NCI-H2227 treated with DMSO at 0.1 percent for 48 hours (cell line): ENCODE measurements around the gene UGT1A6.
"Not testable (repeated sequence)": the region's sequence is repeated elsewhere in the genome, so short reads cannot be mapped to it uniquely, and the experiment has no call there.

Experiments used
- DNase-seq: peaks from one replicate; lab custom pipeline; 2025; lab: John Stamatoyannopoulos, UW

UGT1A6 gene

DNA sequence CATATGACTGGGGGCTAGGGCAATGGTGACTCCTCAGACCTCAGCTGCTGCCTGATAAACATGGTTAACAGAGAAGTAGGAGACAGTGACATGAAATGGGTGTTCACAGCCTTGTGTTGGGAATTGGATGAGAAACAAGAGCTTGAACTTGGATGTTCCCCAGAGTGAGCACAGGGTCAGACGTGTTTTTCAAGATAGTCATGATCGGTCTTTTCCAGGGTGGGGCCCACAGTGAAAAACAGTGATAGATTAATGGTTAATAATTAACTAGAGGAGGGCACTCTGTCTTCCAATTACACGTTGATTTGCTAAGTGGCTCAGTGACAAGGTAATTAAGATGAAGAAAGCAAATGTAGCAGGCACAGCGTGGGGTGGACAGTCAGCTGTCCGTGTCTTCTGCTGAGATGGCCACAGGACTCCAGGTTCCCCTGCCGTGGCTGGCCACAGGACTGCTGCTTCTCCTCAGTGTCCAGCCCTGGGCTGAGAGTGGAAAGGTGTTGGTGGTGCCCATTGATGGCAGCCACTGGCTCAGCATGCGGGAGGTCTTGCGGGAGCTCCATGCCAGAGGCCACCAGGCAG, 36.1 kb downstream of the UGT1A6 start, which contains the start of gene UGT1A3:
TSS of gene UGT1A3 (plus strand) at position 320 of the 579 bp plus-strand sequence. CDS start at position 405, 85 bp downstream.
- DNase-seq, result no peak

DNA sequence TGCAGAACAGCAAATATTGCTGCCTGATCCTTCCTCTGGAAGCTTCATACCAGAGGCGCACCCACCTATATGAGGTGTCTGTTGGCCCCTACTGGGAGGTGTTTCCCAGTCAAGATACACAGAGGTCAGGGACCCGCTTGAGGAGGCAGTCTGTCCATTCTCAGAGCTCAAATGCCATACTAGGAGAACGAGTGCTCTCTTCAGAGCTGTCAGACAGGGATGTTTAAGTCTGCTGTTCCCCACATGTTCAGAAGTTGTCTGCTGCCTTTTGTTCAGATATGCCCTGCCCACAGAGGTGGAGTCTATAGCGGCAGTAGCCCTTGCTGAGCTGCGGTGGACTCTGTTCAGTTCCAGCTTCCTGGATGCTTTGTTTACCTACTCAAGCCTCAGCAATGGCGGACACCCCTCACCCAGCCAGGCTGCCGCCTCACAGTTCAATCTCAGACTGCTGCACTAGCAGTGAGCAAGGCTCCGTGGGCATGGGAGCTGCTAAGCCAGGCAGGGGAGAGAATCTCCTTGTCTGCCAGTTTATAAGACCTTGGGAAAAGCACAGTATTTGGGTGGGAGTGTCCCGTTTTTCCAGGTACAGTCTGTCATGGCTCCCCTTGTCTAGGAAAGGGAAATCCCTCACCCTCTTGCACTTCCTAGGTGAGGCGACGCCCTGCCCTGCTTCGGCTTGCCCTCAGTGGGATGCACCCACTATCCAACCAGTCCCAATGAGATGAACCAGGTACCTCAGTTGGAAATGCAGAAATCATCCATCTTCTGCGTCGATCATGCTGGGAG, 44.4 kb downstream of the UGT1A6 start:
- DNase-seq, result not testable (repeated sequence)

DNA sequence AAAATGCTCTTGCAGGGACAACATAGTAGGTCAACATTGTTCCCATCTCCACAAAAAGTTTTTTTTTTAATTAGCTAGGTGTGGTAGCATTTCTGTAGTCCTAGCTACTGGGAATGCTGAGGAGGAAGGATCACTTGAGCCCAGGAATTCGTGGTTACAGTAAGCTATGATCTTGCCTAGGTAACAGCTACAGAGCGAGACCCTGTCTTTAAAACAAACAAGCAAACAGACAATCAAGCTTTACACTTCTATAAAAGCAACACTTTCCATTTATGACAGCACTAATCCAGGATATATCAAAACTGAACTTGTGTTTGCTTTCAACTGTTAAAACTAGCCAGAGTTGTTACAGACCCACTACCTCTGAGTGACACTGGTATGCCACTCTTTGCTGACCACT, 48.2 kb downstream of the UGT1A6 start:
- no peak for DNase-seq

DNA sequence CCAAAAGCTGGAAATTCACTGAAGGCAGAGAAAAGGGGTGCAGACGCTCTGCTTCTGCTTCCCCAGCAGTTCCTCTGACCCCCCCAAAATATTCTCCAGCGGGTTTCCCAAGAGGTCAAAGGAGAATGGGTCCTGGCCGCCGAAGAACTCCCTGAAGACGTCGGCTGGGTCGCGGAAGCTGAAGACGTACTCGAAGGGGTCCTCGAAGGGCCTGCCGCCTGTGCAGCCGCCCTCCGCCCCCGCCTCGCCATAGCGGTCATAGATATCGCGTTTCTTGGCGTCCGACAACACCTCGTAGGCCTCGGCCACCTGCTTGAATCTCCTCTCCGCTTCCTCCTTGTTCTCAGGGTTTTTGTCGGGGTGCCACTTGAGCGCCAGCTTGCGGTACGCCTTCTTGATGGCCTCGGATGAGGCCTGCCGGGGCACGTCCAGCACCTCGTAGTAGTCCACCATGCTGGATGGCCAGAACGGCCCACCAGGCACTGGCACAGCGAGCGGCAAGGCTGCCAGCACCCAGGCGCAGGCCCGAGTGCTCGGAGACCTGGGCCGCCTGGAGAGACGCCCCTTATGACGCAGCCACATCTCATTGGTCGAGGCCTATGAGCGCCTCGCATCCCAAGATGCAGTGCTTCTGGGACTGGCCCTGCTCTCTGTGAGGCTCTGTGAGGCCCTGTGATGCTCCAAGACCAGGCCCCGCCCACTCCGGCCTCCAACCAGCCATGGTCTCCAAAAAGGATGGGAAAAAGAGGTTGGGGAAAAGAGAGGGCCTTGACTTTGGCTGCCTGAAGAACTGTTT, 51.0 kb downstream of the UGT1A6 start:
- no peak for DNase-seq

DNA sequence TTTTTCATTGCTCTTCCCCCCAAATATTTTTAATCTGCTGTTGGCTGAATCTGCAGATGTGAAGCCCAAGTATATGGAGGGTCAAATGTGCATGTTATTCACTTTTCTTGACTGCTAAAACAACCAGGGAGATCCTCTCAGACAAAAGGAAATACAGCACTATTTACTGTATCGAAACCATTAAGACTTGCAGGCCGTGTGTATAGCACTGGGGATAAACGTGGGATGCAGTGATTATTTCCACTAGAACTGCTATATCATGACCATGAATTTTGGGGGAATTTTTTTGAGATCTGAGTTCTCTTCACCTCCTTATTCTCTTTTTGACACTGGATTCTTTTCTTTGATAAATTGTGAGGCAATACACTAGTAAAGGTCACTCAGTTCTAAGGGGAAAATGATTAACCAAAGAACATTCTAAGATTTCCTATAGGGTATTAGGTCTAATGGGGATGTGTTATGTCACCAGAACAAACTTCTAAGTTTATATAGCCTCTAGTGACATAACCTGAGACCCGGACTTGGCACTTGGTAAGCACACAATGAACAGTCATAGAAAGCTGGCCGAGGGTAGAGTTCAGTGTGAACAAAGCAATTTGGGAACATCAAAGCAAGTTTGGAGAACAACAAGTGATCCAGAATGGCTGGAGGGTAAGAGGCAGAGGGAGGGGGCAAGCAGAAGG, 52.5 kb downstream of the UGT1A6 start:
- no peak for DNase-seq

DNA sequence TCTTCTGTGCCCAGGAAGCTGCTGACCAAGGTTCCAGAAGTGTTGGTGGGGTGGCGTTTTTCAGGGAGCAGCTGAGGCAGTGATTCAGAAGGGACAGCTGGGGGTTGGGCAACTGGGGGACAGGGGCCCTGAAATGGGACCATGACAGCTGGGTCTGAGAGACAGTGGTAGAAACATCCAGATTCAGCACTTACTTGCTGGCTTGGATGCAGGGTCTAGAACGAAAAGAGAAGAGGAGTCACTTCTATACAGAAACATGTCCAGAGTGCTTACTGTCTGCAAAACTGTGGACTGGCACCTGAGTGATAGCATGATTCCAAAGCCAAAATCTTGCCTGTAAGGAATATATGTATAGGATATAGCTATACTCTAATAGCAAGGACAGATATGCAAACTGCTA, 53.1 kb downstream of the UGT1A6 start:
- DNase-seq, result not testable (repeated sequence)

DNA sequence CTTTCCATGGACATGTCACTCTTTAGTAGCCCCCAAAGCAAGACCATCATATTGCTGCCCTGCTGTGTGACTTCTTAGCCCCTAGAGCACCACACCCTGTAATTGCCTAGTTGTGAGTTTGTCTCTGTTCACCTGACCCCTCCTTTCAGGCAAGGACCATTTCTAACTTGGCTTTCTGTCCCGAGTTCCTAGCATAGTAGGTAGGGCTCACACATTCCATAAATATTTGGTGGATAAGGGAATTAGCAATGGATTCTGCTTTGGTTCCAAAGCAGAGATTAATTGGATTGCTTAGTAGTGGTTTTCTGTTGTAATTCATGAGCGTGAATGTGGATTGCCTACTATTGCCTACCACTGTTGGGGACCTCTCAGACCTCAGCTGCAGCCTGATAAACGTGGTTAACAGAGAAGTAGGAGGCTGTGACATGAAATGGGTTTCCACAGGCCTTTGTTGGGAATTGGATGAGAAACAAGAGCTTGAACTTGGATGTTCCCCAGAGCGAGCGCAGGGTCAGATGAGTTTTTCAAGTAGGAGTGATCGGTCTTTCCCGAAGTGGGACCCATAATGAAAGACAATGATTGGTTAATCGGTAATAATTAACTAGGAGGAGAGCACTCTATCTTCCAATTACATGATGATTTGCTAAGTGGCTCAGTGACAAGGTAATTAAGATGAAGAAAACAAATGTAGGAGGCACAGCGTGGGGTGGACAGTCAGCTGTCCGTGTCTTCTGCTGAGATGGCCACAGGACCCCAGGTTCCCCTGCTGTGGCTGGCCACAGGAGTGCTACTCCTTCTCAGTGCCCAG, 54.0 kb downstream of the UGT1A6 start:
- no peak for DNase-seq

DNA sequence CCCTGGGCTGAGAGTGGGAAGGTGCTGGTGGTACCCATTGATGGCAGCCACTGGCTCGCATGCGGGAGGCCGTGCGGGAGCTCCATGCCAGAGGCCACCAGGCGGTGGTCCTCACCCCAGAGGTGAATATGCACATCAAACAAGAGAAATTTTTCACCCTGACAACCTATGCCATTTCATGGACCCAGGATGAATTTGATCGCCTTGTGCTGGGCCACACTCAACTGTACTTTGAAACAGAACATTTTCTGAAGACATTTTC, 54.5 kb downstream of the UGT1A6 start:
- no peak for DNase-seq

DNA sequence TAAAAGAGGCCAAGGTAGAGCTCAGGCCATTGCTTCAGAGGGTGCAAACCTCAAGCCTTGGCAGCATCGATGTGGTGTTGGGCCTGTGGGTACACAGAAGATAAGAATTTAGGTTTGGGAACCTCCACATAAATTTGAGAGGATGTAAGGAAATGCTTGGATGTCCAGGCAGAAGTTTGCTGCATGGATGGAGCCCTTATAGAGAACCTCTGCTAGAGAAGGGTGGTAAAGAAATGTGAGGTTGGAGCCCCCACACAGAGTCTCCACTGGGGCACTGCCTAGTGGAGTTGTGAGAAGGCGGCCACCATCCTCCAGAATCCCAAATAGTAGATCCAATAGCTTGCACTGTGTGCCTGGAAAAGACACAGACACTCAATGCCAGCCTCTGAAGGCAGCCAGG, 58.0 kb downstream of the UGT1A6 start:
- not testable (repeated sequence) for DNase-seq

DNA sequence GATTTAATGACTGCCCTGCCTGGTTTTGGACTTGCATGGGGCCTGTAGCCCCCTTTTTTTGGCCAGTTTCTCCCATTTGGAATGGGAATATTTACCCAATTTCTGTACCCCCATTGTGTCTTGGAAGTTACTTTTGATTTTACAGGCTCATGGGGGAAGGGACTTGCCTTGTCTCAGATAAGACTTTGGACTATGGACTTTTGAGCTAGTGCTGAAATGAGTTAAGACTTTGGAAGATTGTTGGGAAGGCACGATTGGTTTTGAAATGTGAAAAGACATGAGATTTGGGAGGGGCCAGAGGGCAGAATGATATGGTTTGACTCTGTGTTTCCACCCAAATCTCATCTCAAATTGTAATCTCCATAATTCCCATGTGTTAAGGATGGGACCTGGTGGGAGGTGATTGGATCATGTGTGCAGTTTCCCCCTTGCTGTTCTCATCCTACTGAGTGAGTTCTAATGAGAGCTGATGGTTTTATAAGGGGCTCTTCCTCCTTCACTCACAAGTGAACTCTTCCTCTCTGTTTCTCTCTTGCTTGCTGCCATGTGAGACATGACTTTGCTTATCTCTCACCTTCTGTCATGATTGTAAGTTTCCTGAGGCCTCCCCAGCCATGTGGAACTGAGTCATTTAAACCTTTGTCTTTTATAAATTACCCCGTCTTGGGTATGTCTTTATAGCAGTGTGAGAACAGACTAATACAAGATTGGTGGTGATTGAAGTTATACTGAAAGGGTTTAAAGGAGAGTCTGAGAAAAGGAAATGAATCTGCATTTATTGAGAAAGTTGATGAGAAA, 58.7 kb downstream of the UGT1A6 start:
- DNase-seq, result not testable (repeated sequence)

DNA sequence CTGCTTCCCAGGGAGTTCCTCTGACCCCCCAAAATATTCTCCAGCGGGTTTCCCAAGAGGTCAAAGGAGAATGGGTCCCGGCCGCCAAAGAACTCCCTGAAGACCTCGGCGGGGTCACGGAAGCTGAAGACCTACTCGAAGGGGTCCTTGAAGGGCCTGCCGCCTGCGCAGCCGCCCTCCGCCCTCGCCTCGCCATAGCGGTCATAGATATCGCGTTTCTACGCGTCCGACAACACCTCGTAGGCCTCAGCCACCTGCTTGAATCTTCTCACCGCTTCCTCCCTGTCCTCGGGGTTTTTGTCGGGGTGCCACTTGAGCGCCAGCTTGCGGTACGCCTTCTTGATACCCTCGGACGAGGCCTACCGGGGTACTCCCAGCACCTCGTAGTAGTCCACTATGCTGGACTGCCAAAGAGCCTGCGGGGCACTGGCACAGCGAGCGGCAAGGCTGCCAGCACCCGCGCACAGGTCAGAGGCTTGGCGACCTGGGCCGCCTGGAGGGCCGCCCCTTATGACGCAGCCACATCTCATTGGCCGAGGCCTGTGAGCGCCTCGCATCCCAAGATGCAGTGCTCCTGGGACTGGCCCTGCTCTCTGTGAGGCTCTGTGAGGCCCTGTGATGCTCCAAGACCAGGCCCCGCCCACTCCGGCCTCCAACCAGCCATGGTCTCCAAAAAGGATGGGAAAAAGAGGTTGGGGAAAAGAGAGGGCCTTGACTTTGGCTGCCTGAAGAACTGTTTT, 62.4 kb downstream of the UGT1A6 start:
- DNase-seq, result no peak

DNA sequence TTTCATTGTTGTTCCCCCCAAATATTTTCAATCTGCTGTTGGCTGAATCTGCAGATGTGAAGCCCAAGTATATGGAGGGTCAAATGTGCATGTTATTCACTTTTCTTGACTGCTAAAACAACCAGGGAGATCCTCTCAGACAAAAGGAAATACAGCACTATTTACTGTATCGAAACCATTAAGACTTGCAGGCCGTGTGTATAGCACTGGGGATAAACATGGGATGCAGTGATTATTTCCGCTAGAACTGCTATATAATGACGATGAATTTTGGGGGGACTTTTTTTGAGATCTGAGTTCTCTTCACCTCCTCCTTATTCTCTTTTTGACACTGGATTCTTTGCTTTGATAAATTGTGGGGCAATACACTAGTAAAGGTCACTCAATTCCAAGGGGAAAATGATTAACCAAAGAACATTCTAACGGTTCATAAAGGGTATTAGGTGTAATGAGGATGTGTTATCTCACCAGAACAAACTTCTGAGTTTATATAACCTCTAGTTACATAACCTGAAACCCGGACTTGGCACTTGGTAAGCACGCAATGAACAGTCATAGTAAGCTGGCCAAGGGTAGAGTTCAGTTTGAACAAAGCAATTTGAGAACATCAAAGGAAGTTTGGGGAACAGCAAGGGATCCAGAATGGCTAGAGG, 63.9 kb downstream of the UGT1A6 start:
- DNase-seq, result no peak

DNA sequence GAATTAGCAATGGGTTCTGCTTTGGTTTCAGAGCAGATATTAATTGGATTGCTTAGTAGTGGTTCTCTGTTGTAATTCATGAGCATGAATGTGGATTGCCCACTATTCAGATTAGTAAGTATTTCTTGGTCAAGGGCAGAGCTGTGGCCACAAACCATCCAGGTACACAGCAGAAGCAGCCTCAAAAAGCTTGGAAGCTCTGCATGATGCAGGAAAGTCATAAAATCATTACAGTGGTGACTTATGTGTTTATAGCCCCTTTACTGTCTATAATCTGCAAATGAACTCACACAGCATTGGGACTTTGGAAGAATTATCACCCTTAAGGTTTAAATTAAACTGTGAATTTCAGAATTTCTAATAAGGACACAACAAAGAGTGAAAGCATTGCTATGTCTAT, 65.5 kb downstream of the UGT1A6 start:
- no peak for DNase-seq

DNA sequence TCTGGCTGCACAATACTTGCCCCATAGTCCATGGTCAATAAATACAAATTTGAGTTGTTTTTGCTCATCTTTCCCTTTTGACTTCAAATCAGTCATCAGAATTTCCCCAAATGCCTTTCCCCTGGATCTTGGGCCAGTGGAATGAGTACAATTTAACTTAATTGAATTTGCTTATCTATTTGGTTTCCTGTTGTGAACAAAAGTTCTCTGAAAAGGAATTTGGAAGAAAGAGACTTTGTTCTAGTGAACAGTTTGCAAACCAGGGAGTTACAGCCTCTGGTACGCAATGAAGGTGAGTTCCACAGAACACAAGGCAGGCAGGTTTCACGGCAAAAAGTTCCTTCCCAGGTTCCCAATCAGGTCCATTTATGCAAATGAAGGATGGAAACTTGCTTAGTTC, 66.2 kb downstream of the UGT1A6 start:
- DNase-seq, result no peak

DNA sequence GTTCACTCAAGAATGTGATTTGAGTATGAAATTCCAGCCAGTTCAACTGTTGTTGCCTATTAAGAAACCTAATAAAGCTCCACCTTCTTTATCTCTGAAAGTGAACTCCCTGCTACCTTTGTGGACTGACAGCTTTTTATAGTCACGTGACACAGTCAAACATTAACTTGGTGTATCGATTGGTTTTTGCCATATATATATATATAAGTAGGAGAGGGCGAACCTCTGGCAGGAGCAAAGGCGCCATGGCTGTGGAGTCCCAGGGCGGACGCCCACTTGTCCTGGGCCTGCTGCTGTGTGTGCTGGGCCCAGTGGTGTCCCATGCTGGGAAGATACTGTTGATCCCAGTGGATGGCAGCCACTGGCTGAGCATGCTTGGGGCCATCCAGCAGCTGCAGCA, 67.4 kb downstream of the UGT1A6 start, which contains the start of gene UGT1A1:
TSS of gene UGT1A1 (plus strand) at position 228 of the 400 bp plus-strand sequence. CDS start at position 246, 18 bp downstream.
- no peak for DNase-seq

DNA sequence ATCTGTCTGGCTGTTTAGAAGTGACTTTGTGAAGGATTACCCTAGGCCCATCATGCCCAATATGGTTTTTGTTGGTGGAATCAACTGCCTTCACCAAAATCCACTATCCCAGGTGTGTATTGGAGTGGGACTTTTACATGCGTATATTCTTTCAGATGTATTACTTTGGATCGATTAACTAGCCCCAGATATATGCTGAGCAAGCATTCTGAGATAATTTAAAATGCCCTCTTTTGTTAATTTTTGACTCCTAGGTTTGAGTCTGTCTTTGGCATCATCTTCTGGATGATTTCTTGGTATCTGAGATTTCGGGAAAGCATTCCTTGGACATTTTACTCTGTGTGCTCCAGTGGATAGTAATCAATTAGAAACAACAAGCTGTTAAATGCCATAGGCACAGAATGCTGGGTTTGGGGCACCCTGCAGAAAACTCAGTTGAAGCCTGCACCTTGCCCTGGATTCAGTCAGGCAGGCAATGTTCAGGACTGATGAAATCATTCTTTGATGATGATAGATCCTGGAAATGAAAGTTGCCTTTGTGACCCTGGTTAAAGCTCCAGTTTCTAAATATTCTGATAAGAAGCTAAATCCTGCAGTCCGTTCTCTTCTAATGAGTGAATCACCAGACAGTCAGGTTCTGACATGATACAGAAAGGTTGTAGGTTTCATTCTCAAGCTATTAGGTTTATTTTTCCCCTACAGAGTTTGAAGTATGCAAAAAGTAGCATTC, 68.5 kb downstream of the UGT1A6 start:
- DNase-seq, result no peak

DNA sequence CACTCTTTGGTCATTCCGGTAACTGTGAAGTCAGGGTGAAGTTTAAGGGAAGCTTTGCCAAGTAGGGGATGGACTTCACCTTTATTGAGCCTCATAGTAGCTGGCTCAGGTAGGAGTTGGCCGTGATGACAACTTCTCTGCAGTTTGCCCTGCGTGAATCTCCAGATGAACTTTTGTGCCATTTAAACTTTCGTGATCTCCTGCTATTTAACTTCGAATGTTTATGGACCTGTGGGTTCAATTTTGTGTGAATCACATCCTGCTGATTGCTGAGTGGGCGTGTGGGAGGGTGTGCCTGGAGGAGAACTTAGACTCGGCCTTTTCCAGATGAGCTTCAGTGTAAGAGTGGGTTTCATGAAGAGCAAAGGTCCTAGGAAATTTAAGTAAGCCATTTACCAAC, 71.6 kb downstream of the UGT1A6 start:
- no peak for DNase-seq

DNA sequence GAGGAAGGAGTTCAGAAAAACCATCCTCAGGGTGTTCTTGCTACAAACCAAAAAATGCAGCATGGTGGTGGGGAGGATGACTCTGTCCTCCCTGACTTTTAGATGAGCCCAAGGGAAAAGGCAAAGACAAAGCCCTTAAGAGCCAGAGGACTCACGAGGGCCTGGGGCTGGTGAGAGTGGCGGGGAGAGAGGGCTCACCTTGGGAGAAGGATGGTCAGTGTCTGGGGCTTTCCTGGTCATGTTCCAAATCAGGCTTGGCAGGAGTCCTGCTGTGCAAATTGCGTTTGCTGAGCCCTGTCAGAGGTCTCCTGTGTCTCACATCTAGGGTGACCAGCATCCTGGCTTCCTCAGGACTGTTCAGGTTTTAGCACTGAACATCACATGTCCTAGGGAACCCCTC, 72.1 kb downstream of the UGT1A6 start:
- no peak for DNase-seq

DNA sequence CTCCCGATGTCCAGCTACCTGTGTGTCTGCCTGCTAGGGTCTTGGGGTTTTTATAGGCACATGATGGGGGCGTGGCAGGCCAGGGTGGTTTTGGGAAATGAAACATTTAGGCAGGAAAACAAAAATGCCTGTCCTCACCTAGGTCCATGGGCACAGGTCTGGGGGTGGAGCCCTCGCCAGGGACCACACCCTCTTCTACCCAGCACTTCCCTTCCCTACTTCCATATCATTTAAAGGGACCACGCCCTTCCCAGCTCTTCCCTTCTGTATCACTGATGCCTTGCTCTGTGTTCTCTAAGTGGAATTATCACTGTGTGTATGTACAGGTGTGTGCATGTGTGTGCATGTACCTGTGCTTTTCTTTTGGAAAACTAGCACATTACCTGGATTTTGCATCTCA, 73.7 kb downstream of the UGT1A6 start:
- DNase-seq, result no peak
